Breast epithelium (tissue), 3 donors: Measurements from ENCODE around the gene ARID3C.

Source experiments
- POLR2A ChIP-seq: fragments of 450-650 bp; IDR thresholded peaks from one replicate; pipeline ENCODE4 v1.6.1; 2016; ENCODE audit warnings: antibody characterized with exemption, mild to moderate bottlenecking, moderate library complexity
- TF ChIP-seq, protein P1 (sequence below), 3 donors: fragments of 450-650 bp; IDR thresholded peaks; one replicate each; pipeline ENCODE4 v1.5.1; 2016 to 2017; ENCODE audit warnings: antibody characterized with exemption in 3 of 3, mild to moderate bottlenecking in 3 of 3, moderate library complexity in 3 of 3

DNA sequence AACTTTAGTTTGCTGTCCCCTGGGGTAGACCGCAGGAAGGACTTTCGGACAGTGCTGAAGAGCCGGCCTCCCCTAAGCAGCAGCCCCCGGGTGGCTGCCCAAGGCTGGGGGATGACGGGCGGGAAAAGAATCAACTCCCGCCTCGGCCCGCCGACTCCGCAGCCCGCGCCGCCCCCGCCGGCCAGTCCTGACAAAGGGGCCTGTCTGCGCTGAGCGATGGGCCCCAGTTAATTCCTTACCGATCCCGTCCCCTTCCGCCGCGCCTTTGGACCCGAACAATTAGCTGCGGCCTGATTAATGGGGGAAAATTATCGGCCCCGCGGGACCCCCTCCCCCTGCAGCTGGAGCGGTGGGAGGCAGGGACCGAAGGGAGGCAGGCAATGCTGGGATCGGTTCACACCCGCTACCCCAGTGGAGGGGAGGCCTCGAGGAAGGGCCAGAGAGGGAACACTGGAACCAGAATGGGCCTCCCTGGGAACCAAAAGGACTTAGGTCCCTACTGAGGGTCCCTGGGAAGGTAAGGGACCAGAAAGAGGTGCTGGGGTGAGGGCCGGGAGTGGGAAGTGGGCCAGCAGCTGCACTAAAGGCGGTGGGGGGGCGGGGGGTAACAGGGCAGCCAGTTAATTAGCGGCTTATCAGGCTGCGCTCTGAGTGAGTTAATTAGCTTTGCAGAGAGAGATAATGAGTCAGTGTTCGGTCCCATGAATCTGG is 4.2 kb downstream of the ARID3C start:
- TF ChIP-seq POLR2A: no peak
- TF ChIP-seq, protein P1, sequence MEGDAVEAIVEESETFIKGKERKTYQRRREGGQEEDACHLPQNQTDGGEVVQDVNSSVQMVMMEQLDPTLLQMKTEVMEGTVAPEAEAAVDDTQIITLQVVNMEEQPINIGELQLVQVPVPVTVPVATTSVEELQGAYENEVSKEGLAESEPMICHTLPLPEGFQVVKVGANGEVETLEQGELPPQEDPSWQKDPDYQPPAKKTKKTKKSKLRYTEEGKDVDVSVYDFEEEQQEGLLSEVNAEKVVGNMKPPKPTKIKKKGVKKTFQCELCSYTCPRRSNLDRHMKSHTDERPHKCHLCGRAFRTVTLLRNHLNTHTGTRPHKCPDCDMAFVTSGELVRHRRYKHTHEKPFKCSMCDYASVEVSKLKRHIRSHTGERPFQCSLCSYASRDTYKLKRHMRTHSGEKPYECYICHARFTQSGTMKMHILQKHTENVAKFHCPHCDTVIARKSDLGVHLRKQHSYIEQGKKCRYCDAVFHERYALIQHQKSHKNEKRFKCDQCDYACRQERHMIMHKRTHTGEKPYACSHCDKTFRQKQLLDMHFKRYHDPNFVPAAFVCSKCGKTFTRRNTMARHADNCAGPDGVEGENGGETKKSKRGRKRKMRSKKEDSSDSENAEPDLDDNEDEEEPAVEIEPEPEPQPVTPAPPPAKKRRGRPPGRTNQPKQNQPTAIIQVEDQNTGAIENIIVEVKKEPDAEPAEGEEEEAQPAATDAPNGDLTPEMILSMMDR (IDR thresholded peaks at IDR 0.05): no peak
